ENCODE results near the gene ZNF548. TPM values are rescaled to one million over a fixed set of nuclear protein-coding genes. Genes with fewer than 3 reads are reported as not detected.

Gene ZNF548
- total RNA-seq, 1 experiment from 2014 or later, result 13.0 TPM

- no peak within 1 kb of the TSS for H3K4ac ChIP-seq (ENCODE audit: low read depth, low read length)
- H3K56ac ChIP-seq (ENCODE audit: insufficient read length, low read depth, low read length), result no peak within 1 kb of the TSS
- H3K23me2 ChIP-seq (ENCODE audit: insufficient read length, low read depth, low read length, poor library complexity, severe bottlenecking), result peaks cover 7% of the 10 kb centered on the region
- H3K27me3 ChIP-seq (ENCODE audit: insufficient read depth, low read length), result no peaks in the 10 kb centered on the region
- H3K9ac ChIP-seq (ENCODE audit: extremely low read depth, insufficient read length, low read length), result peak within 1 kb of the TSS; percentile 89
- no peaks in the 10 kb centered on the region for H3K9me3 Mint-ChIP-seq
- H4K91ac ChIP-seq (ENCODE audit: insufficient read length, low read depth, low read length), result no peak within 1 kb of the TSS
- H3K79me1 ChIP-seq (ENCODE audit: insufficient read depth, low read depth, low read length, poor library complexity, severe bottlenecking), result peaks cover 3% of the 10 kb centered on the region
- no peak within 1 kb of the TSS for H3K27ac ChIP-seq (ENCODE audit: insufficient read length, low read depth, low read length)
- no CpG with 5 or more reads among the region's 57 CpGs for WGBS (ENCODE audit: extremely low coverage, insufficient read length, low lambda C conversion rate)
- no peak within 1 kb of the TSS for H3T11ph ChIP-seq (ENCODE audit: low read length)
- DNase-seq, result peak; percentile 97
- peak within 1 kb of the TSS; percentile 97 to 98 for H3K4me3 Mint-ChIP-seq
- H3K14ac ChIP-seq (ENCODE audit: insufficient read depth, low read length), result peak within 1 kb of the TSS; percentile 70
- no peak within 1 kb of the TSS for H2BK20ac ChIP-seq (ENCODE audit: low read depth, low read length, poor library complexity, severe bottlenecking)
- H4K8ac ChIP-seq (replicated peaks; ENCODE audit: insufficient read length, low read depth, low read length), result no peak within 1 kb of the TSS
- H3K27ac Mint-ChIP-seq, result peak within 1 kb of the TSS; percentile 80 to 96 (median 91)
- H3K9me3 ChIP-seq (ENCODE audit: control insufficient read depth, low read depth, low read length), result no peaks in the 10 kb centered on the region
- H2BK120ac ChIP-seq (ENCODE audit: low read depth, low read length, poor library complexity, severe bottlenecking), result no peak within 1 kb of the TSS
- H3K23ac ChIP-seq (ENCODE audit: insufficient read length, low read depth, low read length), result no peak within 1 kb of the TSS
- H3K79me2 ChIP-seq (ENCODE audit: insufficient read depth, low read length), result peaks cover 13% of the 10 kb centered on the region; the same call in 1 of the 2 replicates
- H2AK5ac ChIP-seq (ENCODE audit: insufficient read length, low read length), result no peak within 1 kb of the TSS
- H3K4me1 Mint-ChIP-seq, result peaks cover 12 to 20% of the 10 kb centered on the region in 2 experiments
- peak within 1 kb of the TSS; percentile 99 for H3K4me2 ChIP-seq (ENCODE audit: insufficient read depth, insufficient read length, low read length)
- H2BK15ac ChIP-seq (ENCODE audit: low read depth, low read length), result no peak within 1 kb of the TSS
- H2BK5ac ChIP-seq (ENCODE audit: insufficient read length, low read length), result no peak within 1 kb of the TSS
- no peak within 1 kb of the TSS for H2BK12ac ChIP-seq (ENCODE audit: insufficient read length, low read depth, low read length)
- H3K27me3 Mint-ChIP-seq (ENCODE audit: low read depth), result peaks cover 10% of the 10 kb centered on the region
- H4K5ac ChIP-seq (ENCODE audit: insufficient read length, low read depth, low read length), result peak within 1 kb of the TSS; percentile 27
- no peak within 1 kb of the TSS for H2AFZ ChIP-seq (ENCODE audit: low read length)
- H3K4me1 ChIP-seq (ENCODE audit: insufficient read depth, low read length), result no peaks in the 10 kb centered on the region
- H3K36me3 Mint-ChIP-seq (ENCODE audit: insufficient read depth in 1 of 3, low read depth in 3 of 3), result peaks cover 13 to 26% (median 26%) of the 10 kb centered on the region in 3 experiments; a peak in 6 of 7 replicates
- H3K18ac ChIP-seq (ENCODE audit: insufficient read length, low read depth, low read length), result no peak within 1 kb of the TSS
- TF ChIP-seq, protein P1, sequence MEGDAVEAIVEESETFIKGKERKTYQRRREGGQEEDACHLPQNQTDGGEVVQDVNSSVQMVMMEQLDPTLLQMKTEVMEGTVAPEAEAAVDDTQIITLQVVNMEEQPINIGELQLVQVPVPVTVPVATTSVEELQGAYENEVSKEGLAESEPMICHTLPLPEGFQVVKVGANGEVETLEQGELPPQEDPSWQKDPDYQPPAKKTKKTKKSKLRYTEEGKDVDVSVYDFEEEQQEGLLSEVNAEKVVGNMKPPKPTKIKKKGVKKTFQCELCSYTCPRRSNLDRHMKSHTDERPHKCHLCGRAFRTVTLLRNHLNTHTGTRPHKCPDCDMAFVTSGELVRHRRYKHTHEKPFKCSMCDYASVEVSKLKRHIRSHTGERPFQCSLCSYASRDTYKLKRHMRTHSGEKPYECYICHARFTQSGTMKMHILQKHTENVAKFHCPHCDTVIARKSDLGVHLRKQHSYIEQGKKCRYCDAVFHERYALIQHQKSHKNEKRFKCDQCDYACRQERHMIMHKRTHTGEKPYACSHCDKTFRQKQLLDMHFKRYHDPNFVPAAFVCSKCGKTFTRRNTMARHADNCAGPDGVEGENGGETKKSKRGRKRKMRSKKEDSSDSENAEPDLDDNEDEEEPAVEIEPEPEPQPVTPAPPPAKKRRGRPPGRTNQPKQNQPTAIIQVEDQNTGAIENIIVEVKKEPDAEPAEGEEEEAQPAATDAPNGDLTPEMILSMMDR (conservative IDR thresholded peaks at IDR 0.05), result no peak
- H4K20me1 ChIP-seq (ENCODE audit: control insufficient read depth, insufficient read depth, insufficient read length), result no peaks in the 10 kb centered on the region
These were observed 38.5 kb upstream of the ZNF548 start, which contains the start of gene ZNF304 for GRCh38 chr19:57350877-57351805. Gene ZNF304, plus strand, starts transcription at chr19:57351271. Its CDS starts 394 bp downstream, at chr19:57351665.
